BE2C (cell line): Measurements from ENCODE around the gene MIAT.

Experiments used
- DNase-seq: peaks from one replicate; pipeline ENCODE4 v3.0.0-alpha.2; 2020
- H3K27me3 ChIP-seq: fragments of 250-450 bp; sonication (Bioruptor Pico); 2 replicates; pipeline ENCODE4 v1.5.1; 2020; ENCODE audit warnings: mild to moderate bottlenecking
- H3K36me3 ChIP-seq: fragments of 250-450 bp; sonication (Bioruptor Pico); 2 replicates; pipeline ENCODE4 v1.5.1; 2020; ENCODE audit warnings: mild to moderate bottlenecking
- H3K4me1 ChIP-seq: fragments of 250-450 bp; sonication (Bioruptor Pico); 2 replicates; pipeline ENCODE4 v1.5.1; 2020
- H3K4me3 ChIP-seq: 2 replicates; pipeline ENCODE4 v1.5.1; 2011; ENCODE audit warnings: low read depth, low read length
- H3K9me3 ChIP-seq: fragments of 250-450 bp; sonication (Bioruptor Pico); 2 replicates; pipeline ENCODE4 v1.5.1; 2020
- CTCF ChIP-seq: IDR thresholded peaks from 2 replicates; pipeline ENCODE4 v1.5.1; 2012; ENCODE audit warnings: mild to moderate bottlenecking, low read depth, low read length

Gene MIAT

GRCh38 chr22:26624803-26625202, 32.6 kb upstream of the MIAT start:
- Histone ChIP-seq H3K4me1 (no peaks in the 10 kb centered on the region), H3K27me3 (no peaks in the 10 kb centered on the region), H3K36me3 (no peaks in the 10 kb centered on the region), H3K9me3 (peaks cover 3% of the 10 kb centered on the region; the same call in 1 of the 2 replicates), H3K4me3 (no peak overlapping the region)
- no peak for DNase-seq
- no peak for TF ChIP-seq CTCF

- Histone ChIP-seq H3K4me1 (0 out of 2 replicates have a peak, but pooled peaks cover 5% of the 10 kb centered on the region), H3K36me3 (no peaks in the 10 kb centered on the region), H3K4me3 (no peak overlapping the region), H3K27me3 (no peaks in the 10 kb centered on the region), H3K9me3 (peaks cover 3% of the 10 kb centered on the region; the same call in 1 of the 2 replicates)
- TF ChIP-seq CTCF, result no peak
- DNase-seq, result no peak
These were observed 27.2 kb upstream of the MIAT start for GRCh38 chr22:26629988-26630761.

- Histone ChIP-seq H3K27me3 (no peaks in the 10 kb centered on the region), H3K4me1 (0 out of 2 replicates have a peak, but pooled peaks cover 5% of the 10 kb centered on the region), H3K36me3 (no peaks in the 10 kb centered on the region), H3K4me3 (no peak overlapping the region), H3K9me3 (peaks cover 3% of the 10 kb centered on the region; the same call in 1 of the 2 replicates)
- TF ChIP-seq CTCF, result no peak
- DNase-seq, result no peak
These were observed 26.1 kb upstream of the MIAT start for GRCh38 chr22:26631282-26631681.

GRCh38 chr22:26632422-26633155, 24.8 kb upstream of the MIAT start:
- Histone ChIP-seq H3K27me3 (no peaks in the 10 kb centered on the region), H3K4me3 (no peak overlapping the region), H3K9me3 (peaks cover 3% of the 10 kb centered on the region; the same call in 1 of the 2 replicates), H3K36me3 (no peaks in the 10 kb centered on the region), H3K4me1 (0 out of 2 replicates have a peak, but pooled peaks cover 5% of the 10 kb centered on the region)
- TF ChIP-seq CTCF, result no peak
- no peak for DNase-seq

- Histone ChIP-seq H3K4me1 (0 out of 2 replicates have a peak, but pooled peaks cover 5% of the 10 kb centered on the region), H3K4me3 (no peak overlapping the region), H3K27me3 (no peaks in the 10 kb centered on the region), H3K36me3 (no peaks in the 10 kb centered on the region), H3K9me3 (no peaks in the 10 kb centered on the region)
- TF ChIP-seq CTCF, result no peak
- no peak for DNase-seq
These were observed 23.2 kb upstream of the MIAT start for GRCh38 chr22:26634189-26634588.
